Mammary epithelial cell (primary cell): Measurements from ENCODE around the gene RNF213.

ENCODE experiments used
- EZH2 ChIP-seq: IDR thresholded peaks from 2 replicates; pipeline ENCODE4 v1.6.1; 2012; ENCODE audit warnings: low read length, inconsistent platforms, borderline replicate concordance
- TF ChIP-seq, protein P1 (sequence below), 2 donors: IDR thresholded peaks in 1 of 2; conservative IDR thresholded peaks in 1 of 2; 2 replicates each; pipeline ENCODE4 v1.5.1; 2011 to 2012; ENCODE audit warnings: inconsistent platforms in 2 of 2, low read length in 2 of 2, mild to moderate bottlenecking in 2 of 2, control low read depth in 1 of 2, low read depth in 1 of 2; ENCODE audit not compliant: insufficient read depth in 1 of 2; ENCODE audit errors: extremely low read depth in 1 of 2

DNA sequence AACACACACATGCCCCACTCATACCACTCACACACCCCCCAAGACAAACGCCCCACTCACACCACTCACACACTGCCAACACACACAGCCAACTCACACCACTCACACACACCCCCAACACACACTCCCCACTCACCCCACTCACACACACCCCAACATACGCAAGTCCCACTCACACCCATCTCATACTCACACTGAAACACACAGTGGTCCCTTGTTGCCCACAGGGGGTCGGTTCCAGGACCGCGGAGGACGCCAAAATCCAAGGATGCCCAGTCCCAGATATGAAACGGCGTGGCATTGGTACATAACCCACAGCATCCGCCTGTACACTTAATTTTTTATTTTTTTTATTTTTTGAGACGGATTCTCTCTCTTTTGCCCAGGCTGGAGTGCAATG is 20.9 kb downstream of the RNF213 start:
- TF ChIP-seq, protein P1, sequence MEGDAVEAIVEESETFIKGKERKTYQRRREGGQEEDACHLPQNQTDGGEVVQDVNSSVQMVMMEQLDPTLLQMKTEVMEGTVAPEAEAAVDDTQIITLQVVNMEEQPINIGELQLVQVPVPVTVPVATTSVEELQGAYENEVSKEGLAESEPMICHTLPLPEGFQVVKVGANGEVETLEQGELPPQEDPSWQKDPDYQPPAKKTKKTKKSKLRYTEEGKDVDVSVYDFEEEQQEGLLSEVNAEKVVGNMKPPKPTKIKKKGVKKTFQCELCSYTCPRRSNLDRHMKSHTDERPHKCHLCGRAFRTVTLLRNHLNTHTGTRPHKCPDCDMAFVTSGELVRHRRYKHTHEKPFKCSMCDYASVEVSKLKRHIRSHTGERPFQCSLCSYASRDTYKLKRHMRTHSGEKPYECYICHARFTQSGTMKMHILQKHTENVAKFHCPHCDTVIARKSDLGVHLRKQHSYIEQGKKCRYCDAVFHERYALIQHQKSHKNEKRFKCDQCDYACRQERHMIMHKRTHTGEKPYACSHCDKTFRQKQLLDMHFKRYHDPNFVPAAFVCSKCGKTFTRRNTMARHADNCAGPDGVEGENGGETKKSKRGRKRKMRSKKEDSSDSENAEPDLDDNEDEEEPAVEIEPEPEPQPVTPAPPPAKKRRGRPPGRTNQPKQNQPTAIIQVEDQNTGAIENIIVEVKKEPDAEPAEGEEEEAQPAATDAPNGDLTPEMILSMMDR (conservative IDR thresholded peaks at IDR 0.05 in 1 of 2, IDR thresholded peaks at IDR 0.05 in 1 of 2; ENCODE audit: extremely low read depth in 1 of 2, insufficient read depth in 1 of 2, low read depth in 1 of 2, low read length in 2 of 2) = no peak
- no peak for TF ChIP-seq EZH2
